HEK293T (cell line): Measurements from ENCODE around the gene BTBD7.
A peak's percentile ranks its signal among the peaks of the same experiment; 100 is the strongest.
"Not testable (repeated sequence)": the region's sequence is repeated elsewhere in the genome, so short reads cannot be mapped to it uniquely, and the experiment has no call there.

Experiments used
- CTCF ChIA-PET: fragments of 350-600 bp; formaldehyde crosslinking; extraction: SDS; loops from one replicate; lab custom pipeline; 2021; ENCODE audit warnings: antibody characterized with exemption, inconsistent platforms; lab: Yijun Ruan, JAX
- POLR2A ChIA-PET: fragments of 350-600 bp; formaldehyde crosslinking; extraction: SDS; loops from one replicate; lab custom pipeline; 2020; ENCODE audit warnings: antibody characterized with exemption, inconsistent platforms; lab: Yijun Ruan, JAX
- DNase-seq: peaks from one replicate; pipeline ENCODE4 v3.0.0; 2012; ENCODE audit warnings: mixed read lengths; ENCODE audit errors: extremely low spot score
- ARNT ChIP-seq: fragments of 450-650 bp; IDR thresholded peaks from 2 replicates; pipeline ENCODE4 v1.6.1; 2017; ENCODE audit warnings: mild to moderate bottlenecking
- BHLHE40 ChIP-seq: fragments of 450-650 bp; IDR thresholded peaks from 2 replicates; pipeline ENCODE4 v1.6.1; 2016; ENCODE audit warnings: mild to moderate bottlenecking, moderate library complexity, borderline replicate concordance
- CTBP1 ChIP-seq: fragments of 450-650 bp; IDR thresholded peaks from 2 replicates; pipeline ENCODE4 v1.6.1; 2016; ENCODE audit warnings: borderline replicate concordance
- ELF4 ChIP-seq: fragments of 450-650 bp; IDR thresholded peaks from 2 replicates; pipeline ENCODE4 v1.6.1; 2017; ENCODE audit warnings: antibody characterized with exemption
- FOXA1 ChIP-seq: fragments of 450-650 bp; IDR thresholded peaks from 2 replicates; pipeline ENCODE4 v1.6.1; 2016; ENCODE audit warnings: mild to moderate bottlenecking
- FOXK2 ChIP-seq: fragments of 450-650 bp; IDR thresholded peaks from 2 replicates; pipeline ENCODE4 v1.6.1; 2016; ENCODE audit warnings: mild to moderate bottlenecking
- FOXM1 ChIP-seq: fragments of 450-650 bp; IDR thresholded peaks from 2 replicates; pipeline ENCODE4 v1.6.1; 2017; ENCODE audit warnings: mild to moderate bottlenecking, borderline replicate concordance
- HDGF ChIP-seq: fragments of 450-650 bp; IDR thresholded peaks from 2 replicates; pipeline ENCODE4 v1.6.1; 2017; ENCODE audit warnings: antibody characterized with exemption, borderline replicate concordance
- L3MBTL2 ChIP-seq: fragments of 450-650 bp; conservative IDR thresholded peaks from 2 replicates; pipeline ENCODE4 v1.6.1; 2016; ENCODE audit warnings: mild to moderate bottlenecking
- LEF1 ChIP-seq: fragments of 450-650 bp; IDR thresholded peaks from 2 replicates; pipeline ENCODE4 v1.6.1; 2017; ENCODE audit warnings: mild to moderate bottlenecking, borderline replicate concordance
- NFRKB ChIP-seq: fragments of 450-650 bp; IDR thresholded peaks from 2 replicates; pipeline ENCODE4 v1.6.1; 2016; ENCODE audit warnings: mild to moderate bottlenecking, moderate library complexity
- PKNOX1 ChIP-seq: fragments of 450-650 bp; IDR thresholded peaks from 2 replicates; pipeline ENCODE4 v1.6.1; 2016
- SP1 ChIP-seq: fragments of 450-650 bp; IDR thresholded peaks from 2 replicates; pipeline ENCODE4 v1.6.1; 2017
- SUZ12 ChIP-seq: fragments of 450-650 bp; IDR thresholded peaks from 2 replicates; pipeline ENCODE4 v1.6.1; 2016; ENCODE audit warnings: mild to moderate bottlenecking
- TARDBP ChIP-seq: fragments of 450-650 bp; IDR thresholded peaks from 2 replicates; pipeline ENCODE4 v1.6.1; 2016
- ZNF384 ChIP-seq: fragments of 450-650 bp; IDR thresholded peaks from 2 replicates; pipeline ENCODE4 v1.6.1; 2016

Gene BTBD7

GRCh38 chr14:93332853-93333630, at the start of gene BTBD7:
BTBD7 (minus strand) TSS chr14:93333036; CDS start chr14:93296051, 36,985 bp downstream.
- TF ChIP-seq L3MBTL2, result peak; percentile 83
- no peak for TF ChIP-seq ARNT
- no peak for TF ChIP-seq FOXM1
- ChIA-PET CTCF (no interaction called here), POLR2A (no interaction called here)
- peak; percentile 97 for DNase-seq

GRCh38 chr14:93381644-93382043, 48.8 kb upstream of the BTBD7 start:
- ChIA-PET CTCF (no interaction called here), POLR2A (interaction anchor here (0.8 kb wide), 1 partner anchor 29 kb away, joined by 3 read pairs; no protein-coding TSS in a partner anchor)
- no peak for TF ChIP-seq HDGF
- TF ChIP-seq NFRKB, result no peak
- TF ChIP-seq TARDBP, result no peak
- no peak for TF ChIP-seq FOXK2
- TF ChIP-seq L3MBTL2, result no peak
- TF ChIP-seq PKNOX1, result no peak
- TF ChIP-seq ELF4, result no peak
- TF ChIP-seq FOXA1, result no peak
- TF ChIP-seq SP1, result no peak
- TF ChIP-seq ARNT, result no peak
- no peak for TF ChIP-seq ZNF384
- TF ChIP-seq CTBP1, result no peak
- no peak for TF ChIP-seq LEF1
- TF ChIP-seq FOXM1, result no peak
- TF ChIP-seq BHLHE40, result no peak
- TF ChIP-seq SUZ12, result no peak
- no peak for DNase-seq

GRCh38 chr14:93379831-93380230, 47.0 kb upstream of the BTBD7 start:
- CTCF ChIA-PET, result no interaction called here
- TF ChIP-seq SP1, result no peak
- TF ChIP-seq FOXM1, result no peak
- TF ChIP-seq L3MBTL2, result no peak
- no peak for TF ChIP-seq SUZ12
- no peak for TF ChIP-seq TARDBP
- TF ChIP-seq HDGF, result no peak
- no peak for TF ChIP-seq ELF4
- no peak for TF ChIP-seq LEF1
- no peak for TF ChIP-seq NFRKB
- TF ChIP-seq ARNT, result no peak
- TF ChIP-seq FOXK2, result no peak
- no peak for DNase-seq
- POLR2A ChIA-PET, result no interaction called here

GRCh38 chr14:93375673-93376156, 42.9 kb upstream of the BTBD7 start:
- TF ChIP-seq SUZ12 (no peak), ARNT (no peak), FOXA1 (no peak)
- POLR2A ChIA-PET, result no interaction called here
- CTCF ChIA-PET, result no interaction called here
- no peak for DNase-seq

- DNase-seq, result no peak
Observed at GRCh38 chr14:93369713-93370266, 37.0 kb upstream of the BTBD7 start.

GRCh38 chr14:93368996-93369712, 36.3 kb upstream of the BTBD7 start:
- ChIA-PET CTCF (interaction anchor here (0.6 kb wide), 1 partner anchor 15 kb away, joined by 3 read pairs; no protein-coding TSS in a partner anchor), POLR2A (no interaction called here)
- no peak for TF ChIP-seq CTBP1
- no peak for TF ChIP-seq FOXM1
- TF ChIP-seq HDGF, result no peak
- TF ChIP-seq L3MBTL2, result no peak
- TF ChIP-seq NFRKB, result no peak
- no peak for TF ChIP-seq SP1
- no peak for TF ChIP-seq FOXK2
- no peak for TF ChIP-seq FOXA1
- no peak for TF ChIP-seq PKNOX1
- no peak for TF ChIP-seq LEF1
- no peak for DNase-seq

More at GRCh38 chr14:93369713-93370266, 37.0 kb upstream of the BTBD7 start:
- TF ChIP-seq NFRKB, result no peak
- no peak for TF ChIP-seq SUZ12
- TF ChIP-seq ELF4, result no peak
- TF ChIP-seq BHLHE40, result no peak
- no peak for TF ChIP-seq FOXA1
- no peak for TF ChIP-seq FOXK2
- no peak for TF ChIP-seq ZNF384
- ChIA-PET POLR2A (no interaction called here), CTCF (no interaction called here)

GRCh38 chr14:93354873-93355272, 22.0 kb upstream of the BTBD7 start:
- DNase-seq, POLR2A ChIA-PET: not testable (repeated sequence)
- CTCF ChIA-PET, result interaction anchor here (0.6 kb wide), 2 partner anchors 14 to 96 kb away, joined by 3 read pairs; no protein-coding TSS in a partner anchor
